H1 (cell line): ENCODE data around the gene TEN1. TPM values are rescaled to one million over a fixed set of nuclear protein-coding genes. Genes with fewer than 3 reads are reported as not detected.

Experiments used
- CTCF ChIA-PET: fragments of 300-600 bp; sonication (Branson Sonifier 250); formaldehyde crosslinking; loops from one replicate; lab custom pipeline; 2021; ENCODE audit not compliant: partially characterized antibody; lab: Charles Lee
- POLR2A ChIA-PET: fragments of 300-600 bp; sonication (Branson Sonifier 250); formaldehyde crosslinking; loops from one replicate; lab custom pipeline; 2021; ENCODE audit warnings: inconsistent platforms; ENCODE audit not compliant: partially characterized antibody; lab: Charles Lee
- DNase-seq, 2 experiments: peaks; one replicate each; pipeline versions ENCODE4 v3.0.0 to v3.0.0-alpha.2; 2010 to 2022; ENCODE audit warnings: low spot score in 2 of 2, low read depth in 1 of 2, mixed read lengths in 1 of 2
- FAIRE-seq: peaks from 2 replicates; lab custom pipeline; 2011; peaks lifted over from hg19 to GRCh38; lab: Jason Lieb, UNC
- H2AFZ ChIP-seq: 2 replicates; pipeline ENCODE4 v1.8.1; 2012; ENCODE audit warnings: low read length, inconsistent platforms
- H2AK5ac ChIP-seq: 2 replicates; pipeline ENCODE4 v1.6.1; 2013; ENCODE audit warnings: low read depth, low read length
- H2BK120ac ChIP-seq: replicated peaks from 2 replicates; pipeline ENCODE3; 2013; ENCODE audit warnings: low read depth, low read length, inconsistent platforms
- H2BK12ac ChIP-seq: 2 replicates; pipeline ENCODE4 v1.6.1; 2013; ENCODE audit warnings: low read depth, low read length
- H2BK15ac ChIP-seq: 2 replicates; pipeline ENCODE4 v1.6.1; 2013; ENCODE audit warnings: low read length
- H2BK20ac ChIP-seq: 2 replicates; pipeline ENCODE4 v1.6.1; 2013; ENCODE audit warnings: low read length
- H2BK5ac ChIP-seq: 2 replicates; pipeline ENCODE4 v1.6.1; 2013; ENCODE audit warnings: low read depth, low read length
- H3K14ac ChIP-seq: 2 replicates; pipeline ENCODE4 v1.6.1; 2013; ENCODE audit warnings: inconsistent platforms; ENCODE audit not compliant: insufficient read length
- H3K18ac ChIP-seq: 2 replicates; pipeline ENCODE4 v1.6.1; 2013; ENCODE audit warnings: low read length; ENCODE audit errors: extremely low read depth
- H3K23ac ChIP-seq: 2 replicates; pipeline ENCODE4 v1.6.1; 2013; ENCODE audit warnings: inconsistent platforms; ENCODE audit not compliant: insufficient read length
- H3K23me2 ChIP-seq: 2 replicates; pipeline ENCODE4 v1.6.1; 2013; ENCODE audit warnings: low read depth, low read length
- H3K27ac ChIP-seq: 2 replicates; pipeline ENCODE4 v1.6.1; 2011; ENCODE audit warnings: low read depth, low read length, inconsistent platforms
- H3K27me3 ChIP-seq, 4 experiments: replicated peaks in 1 of 4; 1 replicate in 1 of 4; 2 replicates in 3 of 4; pipeline versions ENCODE4 v1.6.1 to v1.8.1; 2011 to 2013; ENCODE audit warnings: low read length in 3 of 4, mild to moderate bottlenecking in 3 of 4, inconsistent platforms in 2 of 4, mixed read lengths in 2 of 4, moderate library complexity in 1 of 4; ENCODE audit not compliant: control insufficient read depth in 3 of 4, insufficient read depth in 3 of 4; ENCODE audit errors: extremely low read depth in 1 of 4
- H3K36me3 ChIP-seq, 4 experiments: 2 replicates each; pipeline versions ENCODE4 v1.6.1 to v1.8.1; 2011 to 2013; ENCODE audit warnings: mild to moderate bottlenecking in 4 of 4, low read length in 3 of 4, moderate library complexity in 2 of 4, control low read depth in 1 of 4, inconsistent platforms in 1 of 4; ENCODE audit not compliant: insufficient read depth in 4 of 4, control insufficient read depth in 2 of 4
- H3K4ac ChIP-seq: replicated peaks from 2 replicates; pipeline ENCODE3; 2013; ENCODE audit warnings: low read length, low read depth, mixed read lengths, inconsistent platforms; ENCODE audit not compliant: insufficient read length
- H3K4me1 ChIP-seq, 4 experiments: replicated peaks in 1 of 4; 1 replicate in 1 of 4; 2 replicates in 3 of 4; pipeline versions ENCODE4 v1.6.1 to v1.8.1; 2011 to 2013; ENCODE audit warnings: low read length in 3 of 4, inconsistent platforms in 2 of 4, mixed read lengths in 1 of 4; ENCODE audit not compliant: insufficient read depth in 4 of 4, control insufficient read depth in 3 of 4
- H3K4me2 ChIP-seq, 2 experiments: 2 replicates each; pipeline versions ENCODE4 v1.6.1 to v1.8.1; 2011 to 2013; ENCODE audit warnings: low read depth in 2 of 2, low read length in 2 of 2, control low read depth in 1 of 2, inconsistent platforms in 1 of 2, mild to moderate bottlenecking in 1 of 2; ENCODE audit not compliant: insufficient read depth in 1 of 2
- H3K4me3 ChIP-seq, 4 experiments: fragments of 200-600, 300-600 bp in 1 of 4; sonication (generic), shearing (Covaris generic), sonication (Bioruptor Twin) in 1 of 4; 2 replicates each; pipeline versions ENCODE4 v1.5.1 to v1.8.1; 2011 to 2016; ENCODE audit warnings: low read length in 4 of 4, low read depth in 3 of 4, control low read depth in 2 of 4, inconsistent platforms in 2 of 4, mild to moderate bottlenecking in 2 of 4, mixed read lengths in 1 of 4, moderate library complexity in 1 of 4; ENCODE audit not compliant: insufficient read depth in 2 of 4; ENCODE audit errors: extremely low read depth in 1 of 4
- H3K56ac ChIP-seq: replicated peaks from 2 replicates; pipeline ENCODE3; 2013; ENCODE audit warnings: low read depth, mild to moderate bottlenecking, mixed read lengths, low read length, inconsistent platforms; ENCODE audit not compliant: insufficient read length
- H3K79me1 ChIP-seq: 2 replicates; pipeline ENCODE4 v1.6.1; 2013; ENCODE audit warnings: low read depth, low read length, control low read depth
- H3K79me2 ChIP-seq, 2 experiments: 2 replicates each; pipeline versions ENCODE4 v1.6.1 to v1.8.1; 2012 to 2013; ENCODE audit warnings: low read length in 2 of 2, mild to moderate bottlenecking in 2 of 2, inconsistent platforms in 1 of 2; ENCODE audit not compliant: insufficient read depth in 2 of 2, control insufficient read depth in 1 of 2
- H3K9ac ChIP-seq, 4 experiments: replicated peaks in 1 of 4; 1 replicate in 1 of 4; 2 replicates in 3 of 4; pipeline versions ENCODE4 v1.6.1 to v1.8.1; 2011 to 2013; ENCODE audit warnings: low read depth in 3 of 4, low read length in 3 of 4, control low read depth in 2 of 4, mild to moderate bottlenecking in 2 of 4, moderate library complexity in 2 of 4, inconsistent platforms in 1 of 4; ENCODE audit errors: extremely low read depth in 1 of 4
- H3K9me3 ChIP-seq, 2 experiments: 2 replicates each; pipeline versions ENCODE4 v1.6.1 to v1.8.1; 2012 to 2013; ENCODE audit warnings: mild to moderate bottlenecking in 2 of 2, moderate library complexity in 2 of 2, control low read depth in 1 of 2, inconsistent platforms in 1 of 2, low read depth in 1 of 2, low read length in 1 of 2, mixed read lengths in 1 of 2; ENCODE audit not compliant: insufficient read depth in 2 of 2
- H4K20me1 ChIP-seq, 2 experiments: replicated peaks in 1 of 2; 2 replicates each; pipeline versions ENCODE3 to v1.8.1; 2011 to 2013; ENCODE audit warnings: inconsistent platforms in 2 of 2, low read length in 2 of 2, mild to moderate bottlenecking in 1 of 2; ENCODE audit not compliant: insufficient read depth in 2 of 2, control insufficient read depth in 1 of 2
- H4K5ac ChIP-seq: 2 replicates; pipeline ENCODE4 v1.6.1; 2013; ENCODE audit warnings: low read length, low read depth, mixed read lengths, inconsistent platforms; ENCODE audit not compliant: insufficient read length
- H4K8ac ChIP-seq: 2 replicates; pipeline ENCODE4 v1.8.0; 2013; ENCODE audit warnings: mild to moderate bottlenecking, moderate library complexity, low read length, inconsistent platforms; ENCODE audit not compliant: insufficient read depth; ENCODE audit errors: extremely low read depth
- H4K91ac ChIP-seq: replicated peaks from 2 replicates; pipeline ENCODE3; 2013; ENCODE audit warnings: low read length, mixed read lengths, inconsistent platforms; ENCODE audit not compliant: insufficient read length
- ATF3 ChIP-seq: IDR thresholded peaks from 2 replicates; pipeline ENCODE4 v1.6.1; 2011; ENCODE audit warnings: low read depth, mild to moderate bottlenecking, low read length; ENCODE audit not compliant: insufficient read depth
- CHD1 ChIP-seq: IDR thresholded peaks from 2 replicates; pipeline ENCODE4 v1.6.1; 2012; ENCODE audit warnings: low read depth, low read length, improper control_type of control experiment
- CTBP2 ChIP-seq: IDR thresholded peaks from 2 replicates; pipeline ENCODE4 v1.7.0; 2011; ENCODE audit warnings: borderline replicate concordance, mild to moderate bottlenecking, moderate library complexity, mixed read lengths, low read length; ENCODE audit not compliant: insufficient read depth, insufficient read length
- GABPA ChIP-seq: IDR thresholded peaks from 2 replicates; pipeline ENCODE4 v1.6.1; 2011; ENCODE audit warnings: mild to moderate bottlenecking, low read length, moderate library complexity, borderline replicate concordance; ENCODE audit not compliant: insufficient read depth
- MAFK ChIP-seq: IDR thresholded peaks from 2 replicates; pipeline ENCODE4 v1.6.1; 2012; ENCODE audit warnings: low read depth, mild to moderate bottlenecking, improper control_type of control experiment, low read length
- RBBP5 ChIP-seq: IDR thresholded peaks from 2 replicates; pipeline ENCODE4 v1.7.1; 2012; ENCODE audit warnings: low read depth, mild to moderate bottlenecking, inconsistent platforms, low read length, moderate library complexity, borderline replicate concordance
- WGBS, 2 experiments: shearing (Covaris generic) in 1 of 2; methylation state at CpG; one replicate each; pipeline versions ENCODE4 v1.1.6 to v1.1.7; 2013 to 2015; ENCODE audit warnings: low lambda C conversion rate in 2 of 2, mixed read lengths in 2 of 2, inconsistent platforms in 1 of 2, low coverage in 1 of 2, missing lambda C conversion rate in 1 of 2; ENCODE audit not compliant: insufficient replicate concordance in 2 of 2, insufficient coverage in 1 of 2, insufficient read length in 1 of 2; ENCODE audit errors: extremely low coverage in 1 of 2, missing lambda C conversion rate in 1 of 2; 5-methylcytosine and 5-hydroxymethylcytosine counted together
- polyA plus RNA-seq, 7 experiments: library from polyadenylated mRNA; depleted of rRNA in 3 of 7; stranded (reverse) in 5 of 7; unstranded in 2 of 7; fragments of >200 nt in 5 of 7; fragments of 200-250 nt in 2 of 7; gene quantifications; 1 replicate in 5 of 7; 2 replicates in 1 of 7; 4 replicates in 1 of 7; pipeline versions ENCODE4 v1.2.1 to v1.2.3, GENCODE V29; 2011 to 2013; ENCODE audit warnings: missing spikeins in 2 of 7, mixed read lengths in 2 of 7
- total RNA-seq: library from RNA; stranded (reverse); fragmentation: NEBNext Ultra II Directional; extraction: Animal tissue kit (Norgen Biotek cat#: 25700); gene quantifications from 2 replicates; pipeline ENCODE4 v1.2.1, GENCODE V29; 2021
- TF ChIP-seq, protein P1 (sequence below): IDR thresholded peaks from 2 replicates; pipeline ENCODE4 v1.6.1; 2011; ENCODE audit warnings: low read length, improper control_type of control experiment
- TF ChIP-seq, protein P2 (sequence below): IDR thresholded peaks from 2 replicates; pipeline ENCODE4 v1.6.1; 2012; ENCODE audit warnings: low read length, inconsistent platforms

Gene TEN1
- total and polyA plus RNA-seq, 2 of the 8 experiments (the other 6 are each of a cell fraction or from before 2014, with no cell fraction given), result 15.9 to 18.7 TPM

GRCh38 chr17:75931062-75931461 is 48.0 kb upstream of the TEN1 start:
- Histone ChIP-seq H2BK5ac (no peak overlapping the region), H2AFZ (no peak overlapping the region), H3K27ac (no peak overlapping the region), H4K20me1 (no peaks in the 10 kb centered on the region), H3K79me2 (no peaks in the 10 kb centered on the region), H3K4me1 (no peaks in the 10 kb centered on the region), H3K36me3 (peaks cover 0 to 10% (median 2%) of the 10 kb centered on the region in 4 experiments; a peak in 3 of 8 replicates), H3K23ac (no peak overlapping the region), H2BK120ac (no peak overlapping the region), H4K91ac (no peak overlapping the region), H3K14ac (no peak overlapping the region), H3K9me3 (no peaks in the 10 kb centered on the region), H3K4ac (no peak overlapping the region), H3K27me3 (no peaks in the 10 kb centered on the region), H3K18ac (no peak overlapping the region), H3K23me2 (no peaks in the 10 kb centered on the region), H3K79me1 (no peaks in the 10 kb centered on the region), H2AK5ac (no peak overlapping the region), H3K4me3 (no peak overlapping the region), H4K5ac (no peak overlapping the region), H2BK15ac (no peak overlapping the region), H4K8ac (no peak overlapping the region), H3K9ac (no peak overlapping the region), H3K4me2 (no peak overlapping the region), H2BK12ac (no peak overlapping the region), H3K56ac (no peak overlapping the region), H2BK20ac (no peak overlapping the region)
- 77% methylated on average over 4 of the region's 4 CpGs; no CpG with 5 or more reads in 1 of the 2 experiments for WGBS, 2 experiments
- no peak for DNase-seq
- ChIA-PET POLR2A (interaction anchor here (1.2 to 1.6 kb wide), 4 partner anchors 10 to 151 kb away, joined by 3 to 5 read pairs (median 4); partner anchors contain the start of genes FBF1 and TRIM65), CTCF (interaction anchor here (0.6 to 51.3 kb wide), 7 partner anchors 9 to 82 kb away, joined by 3 to 885 read pairs (median 4); partner anchors contain the start of genes CDK3 and MRPL38)
- no peak for FAIRE-seq
- TF ChIP-seq MAFK (no peak), RBBP5 (no peak), CHD1 (no peak), GABPA (no peak), CTBP2 (no peak), ATF3 (no peak)
- TF ChIP-seq, protein P1, sequence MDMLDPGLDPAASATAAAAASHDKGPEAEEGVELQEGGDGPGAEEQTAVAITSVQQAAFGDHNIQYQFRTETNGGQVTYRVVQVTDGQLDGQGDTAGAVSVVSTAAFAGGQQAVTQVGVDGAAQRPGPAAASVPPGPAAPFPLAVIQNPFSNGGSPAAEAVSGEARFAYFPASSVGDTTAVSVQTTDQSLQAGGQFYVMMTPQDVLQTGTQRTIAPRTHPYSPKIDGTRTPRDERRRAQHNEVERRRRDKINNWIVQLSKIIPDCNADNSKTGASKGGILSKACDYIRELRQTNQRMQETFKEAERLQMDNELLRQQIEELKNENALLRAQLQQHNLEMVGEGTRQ, result no peak
- TF ChIP-seq, protein P2, sequence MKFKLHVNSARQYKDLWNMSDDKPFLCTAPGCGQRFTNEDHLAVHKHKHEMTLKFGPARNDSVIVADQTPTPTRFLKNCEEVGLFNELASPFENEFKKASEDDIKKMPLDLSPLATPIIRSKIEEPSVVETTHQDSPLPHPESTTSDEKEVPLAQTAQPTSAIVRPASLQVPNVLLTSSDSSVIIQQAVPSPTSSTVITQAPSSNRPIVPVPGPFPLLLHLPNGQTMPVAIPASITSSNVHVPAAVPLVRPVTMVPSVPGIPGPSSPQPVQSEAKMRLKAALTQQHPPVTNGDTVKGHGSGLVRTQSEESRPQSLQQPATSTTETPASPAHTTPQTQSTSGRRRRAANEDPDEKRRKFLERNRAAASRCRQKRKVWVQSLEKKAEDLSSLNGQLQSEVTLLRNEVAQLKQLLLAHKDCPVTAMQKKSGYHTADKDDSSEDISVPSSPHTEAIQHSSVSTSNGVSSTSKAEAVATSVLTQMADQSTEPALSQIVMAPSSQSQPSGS, result no peak
